DND-41 (cell line): Measurements from ENCODE around the gene TUBA1C.
"Not testable (repeated sequence)": the region's sequence is repeated elsewhere in the genome, so short reads cannot be mapped to it uniquely, and the experiment has no call there.

Experiments
- ATAC-seq: fragments of 200-7000 bp; cut with Tn5 transposase; 3 replicates; pipeline ENCODE4 v1.9.1; 2021; ENCODE audit warnings: low read depth; ENCODE audit not compliant: insufficient read depth
- DNase-seq: peaks from one replicate; pipeline ENCODE4 v3.0.0-alpha.2; 2020
- H2AFZ ChIP-seq: 2 replicates; pipeline ENCODE4 v1.6.0; 2012; ENCODE audit warnings: low read depth, low read length
- H3K27ac ChIP-seq: 2 replicates; pipeline ENCODE4 v1.5.1; 2012; ENCODE audit warnings: low read length, inconsistent platforms
- H3K27me3 ChIP-seq: fragments of 200-600 bp; sonication (generic); 2 replicates; pipeline ENCODE4 v1.6.0; 2012; ENCODE audit warnings: low read length, mild to moderate bottlenecking, inconsistent platforms; ENCODE audit not compliant: insufficient read depth, poor library complexity
- H3K36me3 ChIP-seq: 2 replicates; pipeline ENCODE4 v1.5.1; 2012; ENCODE audit warnings: low read length, inconsistent platforms; ENCODE audit not compliant: insufficient read depth
- H3K4me1 ChIP-seq: 2 replicates; pipeline ENCODE4 v1.5.1; 2012; ENCODE audit warnings: mild to moderate bottlenecking, low read length; ENCODE audit not compliant: insufficient read depth
- H3K4me2 ChIP-seq: 2 replicates; pipeline ENCODE4 v1.6.0; 2012; ENCODE audit warnings: mild to moderate bottlenecking, moderate library complexity, low read length, inconsistent platforms; ENCODE audit not compliant: insufficient read depth
- H3K4me3 ChIP-seq, 2 experiments: fragments of 200-600 bp in 1 of 2; shearing (Covaris generic) in 1 of 2; 2 replicates each; pipeline ENCODE4 v1.5.1; 2012 to 2016; ENCODE audit warnings: inconsistent platforms in 2 of 2, low read length in 2 of 2, mild to moderate bottlenecking in 2 of 2, low read depth in 1 of 2, moderate library complexity in 1 of 2
- H3K79me2 ChIP-seq: 2 replicates; pipeline ENCODE4 v1.6.0; 2012; ENCODE audit warnings: low read length, inconsistent platforms; ENCODE audit not compliant: insufficient read depth
- H3K9ac ChIP-seq: 2 replicates; pipeline ENCODE4 v1.6.0; 2012; ENCODE audit warnings: low read depth, mild to moderate bottlenecking, inconsistent platforms, low read length, moderate library complexity
- H3K9me3 ChIP-seq: 2 replicates; pipeline ENCODE4 v1.5.1; 2012; ENCODE audit warnings: low read length, moderate library complexity, mild to moderate bottlenecking, inconsistent platforms; ENCODE audit not compliant: insufficient read depth, severe bottlenecking
- H4K20me1 ChIP-seq: 2 replicates; pipeline ENCODE4 v1.6.0; 2012; ENCODE audit warnings: low read length; ENCODE audit not compliant: insufficient read depth
- EZH2 ChIP-seq: IDR thresholded peaks from 3 replicates; pipeline ENCODE4 v1.6.1; 2012; ENCODE audit warnings: borderline replicate concordance, low read depth, mild to moderate bottlenecking, moderate library complexity, low read length, inconsistent platforms; ENCODE audit not compliant: severe bottlenecking
- TF ChIP-seq, protein P1 (sequence below): IDR thresholded peaks from 2 replicates; pipeline ENCODE4 v1.5.1; 2012; ENCODE audit warnings: borderline replicate concordance, low read length, moderate library complexity, mild to moderate bottlenecking; ENCODE audit not compliant: poor library complexity, severe bottlenecking; ENCODE audit errors: extremely low read depth

The TUBA1C gene

DNA sequence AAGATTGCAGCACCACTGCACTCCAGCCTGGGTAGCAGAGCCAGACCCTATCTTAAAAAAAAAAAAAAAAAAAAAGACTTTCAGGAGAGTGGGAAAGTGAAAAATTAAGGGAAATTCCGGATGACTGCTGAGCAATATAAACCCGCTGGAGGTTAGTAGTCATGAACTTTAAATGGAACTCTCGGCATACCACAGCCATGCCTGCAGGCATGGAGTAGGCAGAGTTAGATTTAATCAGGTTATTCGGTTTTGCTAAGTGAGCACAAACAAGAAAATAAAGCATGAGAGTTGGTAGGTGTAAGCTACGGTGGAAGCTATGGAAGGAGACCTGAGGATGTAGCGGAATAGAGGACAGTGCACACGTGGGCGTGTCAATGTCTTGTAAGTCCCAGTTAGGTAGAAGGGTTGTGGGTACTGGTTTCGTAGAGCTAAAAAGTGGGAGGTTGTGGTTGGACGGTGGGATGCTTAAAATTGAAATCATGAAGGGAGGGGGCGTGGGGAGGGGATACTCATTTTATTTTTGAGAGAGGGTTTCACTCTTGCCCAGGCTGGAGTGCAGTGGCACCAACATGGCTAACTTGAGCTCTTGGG, 11.8 kb upstream of the TUBA1C start:
- Histone ChIP-seq H3K4me1 (no peaks in the 10 kb centered on the region), H3K9me3 (no peaks in the 10 kb centered on the region), H3K36me3 (no peaks in the 10 kb centered on the region), H2AFZ (no peak overlapping the region), H3K4me2 (no peak overlapping the region), H3K79me2 (no peaks in the 10 kb centered on the region), H3K4me3 (no peak overlapping the region), H3K27me3 (no peaks in the 10 kb centered on the region), H3K9ac (no peak overlapping the region), H4K20me1 (no peaks in the 10 kb centered on the region), H3K27ac (no peak overlapping the region)
- ATAC-seq (no peak), DNase-seq (no peak)
- TF ChIP-seq, protein P1, sequence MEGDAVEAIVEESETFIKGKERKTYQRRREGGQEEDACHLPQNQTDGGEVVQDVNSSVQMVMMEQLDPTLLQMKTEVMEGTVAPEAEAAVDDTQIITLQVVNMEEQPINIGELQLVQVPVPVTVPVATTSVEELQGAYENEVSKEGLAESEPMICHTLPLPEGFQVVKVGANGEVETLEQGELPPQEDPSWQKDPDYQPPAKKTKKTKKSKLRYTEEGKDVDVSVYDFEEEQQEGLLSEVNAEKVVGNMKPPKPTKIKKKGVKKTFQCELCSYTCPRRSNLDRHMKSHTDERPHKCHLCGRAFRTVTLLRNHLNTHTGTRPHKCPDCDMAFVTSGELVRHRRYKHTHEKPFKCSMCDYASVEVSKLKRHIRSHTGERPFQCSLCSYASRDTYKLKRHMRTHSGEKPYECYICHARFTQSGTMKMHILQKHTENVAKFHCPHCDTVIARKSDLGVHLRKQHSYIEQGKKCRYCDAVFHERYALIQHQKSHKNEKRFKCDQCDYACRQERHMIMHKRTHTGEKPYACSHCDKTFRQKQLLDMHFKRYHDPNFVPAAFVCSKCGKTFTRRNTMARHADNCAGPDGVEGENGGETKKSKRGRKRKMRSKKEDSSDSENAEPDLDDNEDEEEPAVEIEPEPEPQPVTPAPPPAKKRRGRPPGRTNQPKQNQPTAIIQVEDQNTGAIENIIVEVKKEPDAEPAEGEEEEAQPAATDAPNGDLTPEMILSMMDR: no peak
- TF ChIP-seq EZH2: no peak

DNA sequence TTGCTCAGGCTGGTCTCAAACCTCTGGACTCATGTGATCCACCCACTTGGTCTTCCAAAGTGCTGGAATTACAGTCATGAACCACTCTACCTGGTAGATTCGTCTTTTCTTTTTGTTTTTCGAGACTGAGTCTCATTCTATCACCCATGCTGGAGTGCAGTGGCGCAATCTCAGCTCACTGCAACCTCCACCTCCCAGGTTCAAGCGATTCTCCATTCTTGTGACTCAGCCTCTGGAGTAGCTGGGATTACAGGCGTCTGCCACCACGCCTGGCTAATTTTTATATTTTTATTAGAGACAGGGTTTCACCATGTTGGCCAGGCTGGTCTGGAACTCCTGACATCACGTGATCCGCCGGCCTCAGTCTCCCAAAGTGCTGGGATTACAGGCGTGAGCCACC, 9.4 kb upstream of the TUBA1C start:
- H3K27me3 ChIP-seq, H3K4me1 ChIP-seq: not testable (repeated sequence)

DNA sequence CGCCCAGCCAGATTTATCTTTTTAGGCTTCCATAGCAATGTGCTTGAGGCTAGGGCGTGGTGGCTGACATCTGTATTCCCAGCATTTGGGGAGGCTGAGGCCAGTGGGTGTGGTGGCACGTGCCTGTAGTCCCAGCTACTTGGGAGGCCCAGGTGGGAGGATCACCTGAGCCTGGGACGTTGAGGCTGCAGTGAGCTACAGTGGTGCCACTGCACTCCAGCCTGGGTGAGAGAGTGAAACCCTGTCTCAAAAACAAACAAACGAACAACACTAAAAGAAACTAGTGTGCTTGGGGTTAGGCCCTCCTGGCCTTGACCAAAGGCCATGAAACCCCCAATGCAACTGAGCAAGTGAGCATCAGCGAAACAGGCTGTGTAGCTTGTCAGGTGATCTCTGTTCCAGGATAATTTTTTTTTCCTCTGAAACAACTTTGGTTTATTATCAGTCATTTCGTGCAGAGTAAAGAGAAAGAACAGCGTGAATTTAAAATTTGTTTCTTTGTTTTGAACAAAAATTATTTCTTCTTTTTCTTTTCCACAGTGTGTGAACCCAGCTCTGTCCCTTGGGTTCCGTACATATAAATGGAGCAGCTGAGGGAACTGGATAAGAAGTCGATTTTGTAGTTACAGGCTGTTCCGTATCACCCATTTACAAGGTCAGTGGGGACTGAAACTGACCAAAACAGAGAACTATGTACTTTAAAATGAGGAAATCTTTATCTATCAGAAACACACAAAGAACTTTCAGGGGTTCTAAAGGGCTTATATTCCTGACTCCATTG, 8.8 kb upstream of the TUBA1C start:
- H3K4me3 ChIP-seq: no peak overlapping the region
- H3K79me2 ChIP-seq: no peaks in the 10 kb centered on the region
- H3K9ac ChIP-seq: no peak overlapping the region
- no peak overlapping the region for H3K4me2 ChIP-seq
- H3K36me3 ChIP-seq: no peaks in the 10 kb centered on the region
- no peaks in the 10 kb centered on the region for H3K27me3 ChIP-seq
- ATAC-seq (no peak), DNase-seq (no peak)
- TF ChIP-seq, protein P1: no peak
- TF ChIP-seq EZH2: no peak
- H3K9me3 ChIP-seq: no peaks in the 10 kb centered on the region
- H3K27ac ChIP-seq: no peak overlapping the region
- no peaks in the 10 kb centered on the region for H3K4me1 ChIP-seq
- H4K20me1 ChIP-seq: no peaks in the 10 kb centered on the region
- no peak overlapping the region for H2AFZ ChIP-seq

More for the DNA sequence above, 9.4 kb upstream of the TUBA1C start:
- not testable (repeated sequence) for ATAC-seq, H3K36me3 ChIP-seq, H3K79me2 ChIP-seq, H4K20me1 ChIP-seq, H3K4me2 ChIP-seq, H3K27ac ChIP-seq, H3K9me3 ChIP-seq, H3K4me3 ChIP-seq, DNase-seq, H3K9ac ChIP-seq, H2AFZ ChIP-seq

DNA sequence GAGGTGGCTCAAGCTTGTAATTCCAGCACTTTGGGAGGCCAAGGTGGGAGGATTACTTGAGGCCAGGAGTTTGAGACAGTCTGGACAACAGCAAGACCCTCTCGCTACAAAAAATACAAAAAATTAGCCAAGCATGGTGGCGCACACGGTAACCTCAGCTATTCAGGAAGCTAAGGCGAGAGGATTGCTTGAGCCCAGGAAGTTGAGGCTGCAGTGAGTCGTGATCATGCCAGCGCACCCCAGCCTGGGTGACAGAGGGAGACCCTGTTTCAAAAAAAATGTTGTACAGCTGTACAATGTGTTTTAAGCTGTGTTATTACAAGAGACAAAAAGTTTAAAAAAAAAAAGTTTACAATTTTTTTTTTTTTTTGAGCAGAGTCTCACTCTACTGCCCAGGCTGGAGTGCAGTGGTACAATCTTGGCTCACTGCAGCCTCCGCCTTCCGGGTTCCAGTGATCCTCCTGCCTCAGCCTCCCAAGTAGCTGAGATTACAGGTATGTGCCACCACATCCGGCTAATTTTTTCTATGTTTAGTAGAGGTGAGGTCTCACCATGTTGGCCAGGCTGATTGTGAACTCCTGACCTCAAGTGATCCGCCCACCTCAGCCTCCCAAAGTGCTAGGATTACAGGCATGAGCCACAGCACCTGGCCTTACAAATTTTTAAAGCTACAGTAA, 7.2 kb upstream of the TUBA1C start:
- not testable (repeated sequence) for H3K4me3 ChIP-seq, H2AFZ ChIP-seq, H4K20me1 ChIP-seq, H3K4me2 ChIP-seq, H3K36me3 ChIP-seq, H3K79me2 ChIP-seq, H3K27ac ChIP-seq, H3K27me3 ChIP-seq, H3K9me3 ChIP-seq, H3K9ac ChIP-seq, H3K4me1 ChIP-seq
- DNase-seq: peak; percentile 25
- ATAC-seq: peak; percentile 45; the same call in 1 of the 3 replicates
